ENCODE data around the gene LEAP2. TPM values are rescaled to one million over a fixed set of nuclear protein-coding genes. Genes with fewer than 3 reads are reported as not detected.

The LEAP2 gene
- total and polyA plus RNA-seq, 2 of the 8 experiments (the other 6 are each of a cell fraction or from before 2014, with no cell fraction given): 1.8 to 2.9 TPM

- WGBS, 2 experiments (ENCODE audit: extremely low coverage in 1 of 2, insufficient coverage in 1 of 2, insufficient read length in 1 of 2, insufficient replicate concordance in 2 of 2, low coverage in 1 of 2, low lambda C conversion rate in 2 of 2, missing lambda C conversion rate in 1 of 2): 89% methylated on average over 2 of the region's 2 CpGs; no CpG with 5 or more reads in 1 of the 2 experiments
- no peak overlapping the region for H4K8ac ChIP-seq (ENCODE audit: extremely low read depth, insufficient read depth, low read length)
- H3K14ac ChIP-seq (ENCODE audit: insufficient read length): no peak overlapping the region
- DNase-seq (ENCODE audit: low read depth in 1 of 2, low spot score in 2 of 2) (no peak), FAIRE-seq (no peak)
- no peak overlapping the region for H3K23ac ChIP-seq (ENCODE audit: insufficient read length)
- H4K91ac ChIP-seq (replicated peaks; ENCODE audit: insufficient read length, low read length): no peak overlapping the region
- no peak overlapping the region for H4K5ac ChIP-seq (ENCODE audit: insufficient read length, low read depth, low read length)
- no peaks in the 10 kb centered on the region for H3K79me1 ChIP-seq (ENCODE audit: low read depth, low read length)
- no peaks in the 10 kb centered on the region for H3K79me2 ChIP-seq (ENCODE audit: control insufficient read depth in 1 of 2, insufficient read depth in 2 of 2, low read length in 2 of 2)
- H4K20me1 ChIP-seq (replicated peaks in 1 of 2; ENCODE audit: control insufficient read depth in 1 of 2, insufficient read depth in 2 of 2, low read length in 2 of 2): no peaks in the 10 kb centered on the region
- no peak overlapping the region for H2BK12ac ChIP-seq (ENCODE audit: low read depth, low read length)
- no peak overlapping the region for H3K56ac ChIP-seq (replicated peaks; ENCODE audit: insufficient read length, low read depth, low read length)
- H3K4ac ChIP-seq (replicated peaks; ENCODE audit: insufficient read length, low read depth, low read length): no peak overlapping the region
- CTCF ChIA-PET (ENCODE audit: partially characterized antibody): interaction anchor here (0.6 to 25.6 kb wide), 3 partner anchors 8 to 91 kb away, joined by 4 to 465 read pairs (median 10); partner anchors contain the start of genes GDF9, LEAP2, SHROOM1 and UQCRQ
- no peak overlapping the region for H2BK20ac ChIP-seq (ENCODE audit: low read length)
- no peak overlapping the region for H2BK5ac ChIP-seq (ENCODE audit: low read depth, low read length)
- H3K4me3 ChIP-seq (ENCODE audit: extremely low read depth in 1 of 4, insufficient read depth in 2 of 4, low read depth in 3 of 4, low read length in 4 of 4): no peak overlapping the region
- H2AFZ ChIP-seq (ENCODE audit: low read length): no peak overlapping the region
- POLR2A ChIA-PET (ENCODE audit: partially characterized antibody): no interaction called here
- no peak overlapping the region for H2BK120ac ChIP-seq (replicated peaks; ENCODE audit: low read depth, low read length)
- no peaks in the 10 kb centered on the region for H3K9me3 ChIP-seq (ENCODE audit: insufficient read depth in 2 of 2, low read depth in 1 of 2, low read length in 1 of 2)
- no peaks in the 10 kb centered on the region for H3K27me3 ChIP-seq (replicated peaks in 1 of 4; ENCODE audit: control insufficient read depth in 3 of 4, extremely low read depth in 1 of 4, insufficient read depth in 3 of 4, low read length in 3 of 4)
- no peak overlapping the region for H2AK5ac ChIP-seq (ENCODE audit: low read depth, low read length)
- H2BK15ac ChIP-seq (ENCODE audit: low read length): no peak overlapping the region
- no peak overlapping the region for H3K18ac ChIP-seq (ENCODE audit: extremely low read depth, low read length)
- no peaks in the 10 kb centered on the region for H3K23me2 ChIP-seq (ENCODE audit: low read depth, low read length)
- no peak overlapping the region for H3K9ac ChIP-seq (replicated peaks in 1 of 4; ENCODE audit: extremely low read depth in 1 of 4, low read depth in 3 of 4, low read length in 3 of 4)
- no peak overlapping the region for H3K27ac ChIP-seq (ENCODE audit: low read depth, low read length)
- H3K4me1 ChIP-seq (replicated peaks in 1 of 4; ENCODE audit: control insufficient read depth in 3 of 4, insufficient read depth in 4 of 4, low read length in 3 of 4): no peaks in the 10 kb centered on the region
- H3K4me2 ChIP-seq (ENCODE audit: insufficient read depth in 1 of 2, low read depth in 2 of 2, low read length in 2 of 2): no peak overlapping the region
- no peaks in the 10 kb centered on the region for H3K36me3 ChIP-seq (ENCODE audit: control insufficient read depth in 2 of 4, insufficient read depth in 4 of 4, low read length in 3 of 4)
- TF ChIP-seq SIN3A (conservative IDR thresholded peaks at IDR 0.05 in 1 of 2, IDR thresholded peaks at IDR 0.05 in 1 of 2; ENCODE audit: low read depth in 1 of 2, low read length in 2 of 2) (no peak), SP2 (IDR thresholded peaks at IDR 0.05; ENCODE audit: low read length) (no peak), USF2 (IDR thresholded peaks at IDR 0.05; ENCODE audit: low read length) (no peak), CBX8 (IDR thresholded peaks at IDR 0.05; ENCODE audit: borderline replicate concordance, low read depth, low read length) (no peak), HDAC6 (IDR thresholded peaks at IDR 0.05; ENCODE audit: low read depth, low read length) (no peak), SIRT6 (IDR thresholded peaks at IDR 0.05; ENCODE audit: low read length) (no peak), CTCF (IDR thresholded peaks at IDR 0.05; ENCODE audit: control extremely low read depth in 1 of 3, insufficient read depth in 1 of 3, low read depth in 1 of 3, low read length in 3 of 3) (no peak), CHD1 (IDR thresholded peaks at IDR 0.05; ENCODE audit: low read depth, low read length) (no peak), ATF3 (IDR thresholded peaks at IDR 0.05; ENCODE audit: insufficient read depth, low read depth, low read length) (no peak), GTF2F1 (IDR thresholded peaks at IDR 0.05; ENCODE audit: borderline replicate concordance, low read depth, low read length) (no peak)
These were observed 35.6 kb upstream of the LEAP2 start for GRCh38 chr5:132837868-132838267.

Measured in H1 (cell line).